Peyer's patch (tissue), 4 donors: ENCODE measurements around the gene SPIN1.

Experiments
- CTCF ChIP-seq, 6 experiments: fragments of 450-650 bp in 4 of 6; fragments of 200-600 bp in 2 of 6; sonication (generic) in 1 of 6; IDR thresholded peaks; one replicate each; pipeline ENCODE4 v1.5.1; 2017 to 2019; ENCODE audit warnings: antibody characterized with exemption in 6 of 6, mild to moderate bottlenecking in 3 of 6, moderate library complexity in 1 of 6
- POLR2A ChIP-seq, 2 donors: fragments of 450-650 bp; IDR thresholded peaks; one replicate each; pipeline ENCODE4 v1.5.1; 2017; ENCODE audit warnings: antibody characterized with exemption in 2 of 2, mild to moderate bottlenecking in 2 of 2, moderate library complexity in 2 of 2

GRCh38 chr9:88388886-88389605, 802 bp downstream of the SPIN1 start:
- TF ChIP-seq CTCF (IDR thresholded peaks at IDR 0.05): no peak
- TF ChIP-seq POLR2A (IDR thresholded peaks at IDR 0.05): no peak
